Loucy (cell line): ENCODE results near the gene FAM168A.

ENCODE experiments used
- H2AFZ ChIP-seq: fragments of 200-600 bp; sonication (generic); 2 replicates; pipeline ENCODE4 v1.6.0; 2016; ENCODE audit warnings: antibody characterized with exemption, mild to moderate bottlenecking, low read length, moderate library complexity
- H3F3A ChIP-seq: fragments of 200-600 bp; 2 replicates; pipeline ENCODE4 v1.6.0; 2016; ENCODE audit warnings: antibody characterized with exemption, low read depth, mild to moderate bottlenecking
- H3K27me3 ChIP-seq: fragments of 200-600 bp; sonication (generic); 2 replicates; pipeline ENCODE4 v1.6.1; 2014; ENCODE audit warnings: low read length, mild to moderate bottlenecking; ENCODE audit not compliant: insufficient read depth, poor library complexity, severe bottlenecking
- H3K36me3 ChIP-seq: fragments of 200-600 bp; sonication (generic); 2 replicates; pipeline ENCODE4 v1.6.1; 2016; ENCODE audit warnings: low read length; ENCODE audit not compliant: insufficient read depth
- H3K4me1 ChIP-seq: fragments of 200-600 bp; sonication (generic); 2 replicates; pipeline ENCODE4 v1.5.1; 2014; ENCODE audit warnings: low read length, mild to moderate bottlenecking; ENCODE audit not compliant: insufficient read depth, poor library complexity, severe bottlenecking
- H3K4me2 ChIP-seq: fragments of 200-600 bp; sonication (generic); 2 replicates; pipeline ENCODE4 v1.6.0; 2014; ENCODE audit warnings: antibody characterized with exemption, low read length, low read depth, mild to moderate bottlenecking; ENCODE audit not compliant: poor library complexity, severe bottlenecking
- H3K4me3 ChIP-seq: fragments of 200-600 bp; sonication (generic); 2 replicates; pipeline ENCODE4 v1.5.1; 2014; ENCODE audit warnings: low read length, mild to moderate bottlenecking, mixed read lengths; ENCODE audit not compliant: poor library complexity, severe bottlenecking
- H3K79me2 ChIP-seq: fragments of 200-600 bp; sonication (generic); 2 replicates; pipeline ENCODE4 v1.6.1; 2014; ENCODE audit warnings: low read length; ENCODE audit not compliant: insufficient read depth
- H3K9ac ChIP-seq: fragments of 200-600 bp; sonication (generic); 2 replicates; pipeline ENCODE4 v1.6.0; 2014; ENCODE audit warnings: mild to moderate bottlenecking, low read depth, low read length, moderate library complexity; ENCODE audit not compliant: poor library complexity, severe bottlenecking
- H3K9me2 ChIP-seq: fragments of 200-600 bp; sonication (generic); replicated peaks from 2 replicates; pipeline ENCODE4 v1.6.1; 2016; ENCODE audit warnings: low read depth, low read length, mixed read lengths
- H3K9me3 ChIP-seq: fragments of 200-600 bp; sonication (generic); 2 replicates; pipeline ENCODE4 v1.6.1; 2014; ENCODE audit warnings: mild to moderate bottlenecking, antibody characterized with exemption, low read length, low read depth; ENCODE audit not compliant: insufficient read depth
- H4K20me1 ChIP-seq: fragments of 200-600 bp; sonication (generic); 2 replicates; pipeline ENCODE4 v1.6.0; 2014; ENCODE audit warnings: antibody characterized with exemption, low read length, mild to moderate bottlenecking; ENCODE audit not compliant: insufficient read depth, poor library complexity, severe bottlenecking
- CTCF ChIP-seq: fragments of 200-600 bp; sonication (generic); conservative IDR thresholded peaks from 2 replicates; pipeline ENCODE4 v1.5.1; 2014; ENCODE audit warnings: mild to moderate bottlenecking, antibody characterized with exemption, low read length
- EZH2phosphoT487 ChIP-seq: fragments of 200-600 bp; IDR thresholded peaks from 2 replicates; pipeline ENCODE4 v1.6.1; 2018; ENCODE audit warnings: antibody characterized with exemption, mild to moderate bottlenecking, moderate library complexity, borderline replicate concordance

Gene FAM168A

DNA sequence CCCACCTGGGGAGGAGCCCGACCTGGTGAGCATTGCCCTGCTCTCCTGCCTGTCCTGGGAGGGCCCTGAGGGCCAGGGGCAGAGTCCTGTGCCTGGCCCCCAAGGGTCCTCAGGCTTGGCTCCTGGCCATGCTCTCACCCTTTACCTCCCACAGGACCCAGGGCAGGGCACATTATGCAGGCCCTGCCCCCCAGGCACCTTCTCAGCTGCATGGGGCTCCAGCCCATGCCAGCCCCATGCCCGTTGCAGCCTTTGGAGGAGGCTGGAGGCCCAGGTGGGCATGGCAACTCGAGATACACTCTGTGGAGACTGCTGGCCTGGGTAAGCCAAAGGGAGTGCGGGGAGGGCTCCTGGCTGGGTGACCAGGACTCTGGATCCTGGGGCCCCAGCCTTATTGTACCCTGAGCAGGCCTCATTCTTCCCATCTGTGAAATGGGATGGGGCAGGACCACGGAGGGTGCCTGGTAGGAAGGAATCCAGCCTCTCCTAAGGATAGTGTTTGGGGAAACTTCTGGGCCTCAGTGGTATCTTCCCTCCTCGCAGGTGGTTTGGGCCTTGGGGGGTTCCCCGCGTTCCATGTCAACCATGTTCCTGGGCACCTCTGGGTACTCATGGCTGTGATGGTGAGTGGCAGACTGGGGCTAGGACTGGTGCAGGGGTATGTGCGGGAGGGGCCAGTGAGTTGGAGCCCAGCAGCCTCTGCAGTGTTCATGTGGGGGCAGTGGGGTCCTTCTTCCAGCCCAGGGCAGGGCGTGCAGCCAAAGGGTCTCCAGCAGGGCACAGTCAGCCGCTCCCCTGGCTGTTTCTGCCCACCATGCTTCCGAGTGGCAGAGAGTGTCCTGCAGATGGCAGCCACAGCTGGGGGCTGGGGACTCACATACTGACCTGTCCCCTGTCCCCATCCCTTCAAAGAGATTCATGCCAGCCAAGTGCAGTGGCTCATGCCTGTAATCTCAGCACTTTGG lies 207.0 kb downstream of the FAM168A start:
- no peak overlapping the region for H3K4me2 ChIP-seq
- H3K4me3 ChIP-seq: no peak overlapping the region
- H3K9me3 ChIP-seq: no peaks in the 10 kb centered on the region
- H4K20me1 ChIP-seq: peaks cover 11% of the 10 kb centered on the region
- H3F3A ChIP-seq: no peaks in the 10 kb centered on the region
- H2AFZ ChIP-seq: no peak overlapping the region
- peaks cover 18% of the 10 kb centered on the region for H3K4me1 ChIP-seq
- H3K27me3 ChIP-seq: no peaks in the 10 kb centered on the region
- TF ChIP-seq EZH2phosphoT487 (no peak), CTCF (no peak)
- H3K9me2 ChIP-seq: no peaks in the 10 kb centered on the region
- no peak overlapping the region for H3K9ac ChIP-seq
- H3K79me2 ChIP-seq: peaks cover 35% of the 10 kb centered on the region
- H3K36me3 ChIP-seq: peaks cover 58% of the 10 kb centered on the region; the same call in 1 of the 2 replicates

GRCh38 chr11:73389916-73390315 lies 208.0 kb downstream of the FAM168A start:
- Histone ChIP-seq H3K27me3 (no peaks in the 10 kb centered on the region), H3K79me2 (peaks cover 45% of the 10 kb centered on the region), H3K9me2 (no peaks in the 10 kb centered on the region), H3K4me3 (no peak overlapping the region), H3K9ac (no peak overlapping the region), H3K4me1 (peaks cover 28% of the 10 kb centered on the region), H3K4me2 (no peak overlapping the region), H3F3A (no peaks in the 10 kb centered on the region), H2AFZ (no peak overlapping the region), H4K20me1 (peaks cover 20% of the 10 kb centered on the region), H3K36me3 (peaks cover 49% of the 10 kb centered on the region; the same call in 1 of the 2 replicates), H3K9me3 (no peaks in the 10 kb centered on the region)
- TF ChIP-seq EZH2phosphoT487: no peak

DNA sequence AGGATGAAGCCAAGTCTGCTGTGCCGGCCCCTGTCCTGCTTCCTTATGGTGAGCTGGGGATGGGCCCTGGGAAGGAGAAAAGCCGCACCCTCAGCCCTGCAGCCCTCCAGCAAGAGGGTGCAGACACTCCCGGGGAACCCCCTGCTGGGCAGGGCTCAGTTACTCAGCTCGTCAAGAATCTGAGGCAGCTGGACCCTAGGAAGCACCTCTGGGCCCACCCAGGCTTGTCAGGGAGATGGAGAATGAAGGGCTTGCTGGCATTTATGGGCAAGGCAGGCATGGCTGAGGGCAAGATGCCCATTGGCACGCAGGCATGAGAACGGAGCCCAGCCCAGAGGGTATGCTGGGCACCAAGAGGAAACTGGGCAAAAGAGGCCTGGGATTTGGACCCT lies 208.8 kb downstream of the FAM168A start:
- H3K36me3 ChIP-seq: peaks cover 41% of the 10 kb centered on the region; the same call in 1 of the 2 replicates
- H3K9me2 ChIP-seq: no peaks in the 10 kb centered on the region
- H3K4me3 ChIP-seq: no peak overlapping the region
- no peaks in the 10 kb centered on the region for H3K27me3 ChIP-seq
- H3K4me1 ChIP-seq: peaks cover 36% of the 10 kb centered on the region
- H2AFZ ChIP-seq: no peak overlapping the region
- H4K20me1 ChIP-seq: peaks cover 28% of the 10 kb centered on the region
- H3K9ac ChIP-seq: no peak overlapping the region
- H3K4me2 ChIP-seq: no peak overlapping the region
- H3K9me3 ChIP-seq: no peaks in the 10 kb centered on the region
- H3F3A ChIP-seq: no peaks in the 10 kb centered on the region
- TF ChIP-seq CTCF: no peak
- TF ChIP-seq EZH2phosphoT487: no peak
- peaks cover 53% of the 10 kb centered on the region for H3K79me2 ChIP-seq
